Skeletal muscle tissue (tissue), 4 donors: ENCODE data around the gene LRRTM4. TPM values are rescaled to one million over a fixed set of nuclear protein-coding genes. Genes with fewer than 3 reads are reported as not detected.

Experiments used
- H3K27ac ChIP-seq: one replicate; pipeline ENCODE4 v1.7.0; 2013; ENCODE audit warnings: mild to moderate bottlenecking, low read depth, low read length, inconsistent platforms
- H3K27me3 ChIP-seq, 3 donors: one replicate each; pipeline ENCODE4 v1.7.0; 2013; ENCODE audit warnings: low read length in 3 of 3; ENCODE audit not compliant: control insufficient read depth in 3 of 3, insufficient read depth in 3 of 3
- H3K36me3 ChIP-seq, 3 donors: one replicate each; pipeline ENCODE4 v1.7.0; 2013; ENCODE audit warnings: low read length in 3 of 3; ENCODE audit not compliant: control insufficient read depth in 3 of 3, insufficient read depth in 3 of 3
- H3K4me1 ChIP-seq, 3 donors: one replicate each; pipeline ENCODE4 v1.7.0; 2013; ENCODE audit warnings: low read length in 3 of 3, mild to moderate bottlenecking in 3 of 3; ENCODE audit not compliant: control insufficient read depth in 3 of 3, insufficient read depth in 3 of 3
- H3K4me3 ChIP-seq, 3 donors: one replicate each; pipeline ENCODE4 v1.7.0; 2013; ENCODE audit warnings: low read length in 3 of 3
- H3K9ac ChIP-seq, 3 donors: one replicate each; pipeline ENCODE4 v1.7.0; 2013; ENCODE audit warnings: low read length in 3 of 3, mild to moderate bottlenecking in 3 of 3, moderate library complexity in 2 of 3, low read depth in 1 of 3
- H3K9me3 ChIP-seq, 3 donors: one replicate each; pipeline ENCODE4 v1.7.0; 2013; ENCODE audit warnings: low read length in 3 of 3; ENCODE audit not compliant: control insufficient read depth in 3 of 3
- total RNA-seq: library from RNA; depleted of rRNA; stranded (reverse); fragments of >200 nt; gene quantifications from one replicate; pipeline ENCODE4 v1.2.3, GENCODE V29; 2014
- donor health status: Osteomylitis.

Gene LRRTM4
- total RNA-seq: 1.6 TPM

- Histone ChIP-seq H3K9me3 (no peaks in the 10 kb centered on the region), H3K4me3 (peak within 1 kb of the TSS in 1 of 3 donors; percentile 39), H3K9ac (no peak within 1 kb of the TSS), H3K4me1 (no peaks in the 10 kb centered on the region), H3K27ac (no peak within 1 kb of the TSS), H3K36me3 (no peaks in the 10 kb centered on the region), H3K27me3 (no peaks in the 10 kb centered on the region)
Observed at GRCh38 chr2:77521931-77522470, at the start of gene LRRTM4. LRRTM4 (minus strand) TSS chr2:77522376.

GRCh38 chr2:77571545-77571944, 49.4 kb upstream of the LRRTM4 start:
- no peak overlapping the region for H3K4me3 ChIP-seq
- no peaks in the 10 kb centered on the region for H3K4me1 ChIP-seq
- H3K9me3 ChIP-seq: no peaks in the 10 kb centered on the region
- no peak overlapping the region for H3K9ac ChIP-seq
- H3K27ac ChIP-seq: no peak overlapping the region
- no peaks in the 10 kb centered on the region for H3K27me3 ChIP-seq
- H3K36me3 ChIP-seq: no peaks in the 10 kb centered on the region

- Histone ChIP-seq H3K36me3 (no peaks in the 10 kb centered on the region), H3K4me3 (no peak overlapping the region), H3K9me3 (no peaks in the 10 kb centered on the region), H3K4me1 (no peaks in the 10 kb centered on the region), H3K9ac (no peak overlapping the region), H3K27ac (no peak overlapping the region), H3K27me3 (no peaks in the 10 kb centered on the region)
Observed at GRCh38 chr2:77567723-77568122, 45.5 kb upstream of the LRRTM4 start.

GRCh38 chr2:77566582-77566981, 44.4 kb upstream of the LRRTM4 start:
- H3K9me3 ChIP-seq: no peaks in the 10 kb centered on the region
- no peaks in the 10 kb centered on the region for H3K27me3 ChIP-seq
- no peaks in the 10 kb centered on the region for H3K4me1 ChIP-seq
- H3K4me3 ChIP-seq: no peak overlapping the region
- no peak overlapping the region for H3K27ac ChIP-seq
- H3K36me3 ChIP-seq: no peaks in the 10 kb centered on the region
- H3K9ac ChIP-seq: no peak overlapping the region

- no peaks in the 10 kb centered on the region for H3K9me3 ChIP-seq
Observed at GRCh38 chr2:77566131-77566530, 44.0 kb upstream of the LRRTM4 start.

GRCh38 chr2:77552956-77553355, 30.8 kb upstream of the LRRTM4 start:
- no peaks in the 10 kb centered on the region for H3K9me3 ChIP-seq
- no peak overlapping the region for H3K4me3 ChIP-seq
- H3K27ac ChIP-seq: no peak overlapping the region
- H3K27me3 ChIP-seq: no peaks in the 10 kb centered on the region
- H3K36me3 ChIP-seq: no peaks in the 10 kb centered on the region
- no peaks in the 10 kb centered on the region for H3K4me1 ChIP-seq
- no peak overlapping the region for H3K9ac ChIP-seq

More at GRCh38 chr2:77566131-77566530, 44.0 kb upstream of the LRRTM4 start:
- H3K9ac ChIP-seq: no peak overlapping the region
- no peaks in the 10 kb centered on the region for H3K4me1 ChIP-seq
- no peak overlapping the region for H3K27ac ChIP-seq
- H3K36me3 ChIP-seq: no peaks in the 10 kb centered on the region
- no peak overlapping the region for H3K4me3 ChIP-seq
- no peaks in the 10 kb centered on the region for H3K27me3 ChIP-seq

- no peaks in the 10 kb centered on the region for H3K4me1 ChIP-seq
- H3K36me3 ChIP-seq: no peaks in the 10 kb centered on the region
- no peak overlapping the region for H3K4me3 ChIP-seq
- peaks cover 0 to 4% (median 0%) of the 10 kb centered on the region in 3 donors for H3K9me3 ChIP-seq
- H3K27ac ChIP-seq: no peak overlapping the region
- H3K9ac ChIP-seq: no peak overlapping the region
- H3K27me3 ChIP-seq: no peaks in the 10 kb centered on the region
Observed at GRCh38 chr2:77538031-77538430, 15.9 kb upstream of the LRRTM4 start.

- Histone ChIP-seq H3K36me3 (no peaks in the 10 kb centered on the region), H3K9ac (no peak overlapping the region), H3K4me1 (no peaks in the 10 kb centered on the region), H3K4me3 (no peak overlapping the region), H3K9me3 (no peaks in the 10 kb centered on the region), H3K27ac (no peak overlapping the region), H3K27me3 (no peaks in the 10 kb centered on the region)
Observed at GRCh38 chr2:77522888-77523287, 712 bp upstream of the LRRTM4 start.

- Histone ChIP-seq H3K27me3 (no peaks in the 10 kb centered on the region), H3K4me1 (no peaks in the 10 kb centered on the region), H3K36me3 (no peaks in the 10 kb centered on the region), H3K27ac (no peak overlapping the region), H3K4me3 (peak overlapping the region in 1 of 3 donors; percentile 33), H3K9ac (no peak overlapping the region), H3K9me3 (no peaks in the 10 kb centered on the region)
Observed at GRCh38 chr2:77521548-77521891, 656 bp downstream of the LRRTM4 start.

- Histone ChIP-seq H3K4me3 (peak overlapping the region in 1 of 3 donors; percentile 52), H3K9me3 (no peaks in the 10 kb centered on the region), H3K27me3 (no peaks in the 10 kb centered on the region), H3K9ac (no peak overlapping the region), H3K27ac (no peak overlapping the region), H3K36me3 (no peaks in the 10 kb centered on the region), H3K4me1 (no peaks in the 10 kb centered on the region)
Observed at GRCh38 chr2:77520641-77521547, 1.3 kb downstream of the LRRTM4 start.
